Stimulated activated CD4-positive, alpha-beta T cell treated with anti-CD3 and anti-CD28 coated beads, TNF-alpha, amount 100 ng/mL, for 48 hours (primary cell): ENCODE data around the gene MAU2.

Experiments
- DNase-seq, 3 donors: peaks; one replicate each; pipeline ENCODE4 v3.0.0-alpha.2; 2020; ENCODE audit warnings: low read depth in 3 of 3

MAU2 gene

GRCh38 chr19:19305696-19306095 is 14.9 kb upstream of the MAU2 start:
- no peak for DNase-seq

GRCh38 chr19:19306191-19306590 is 14.4 kb upstream of the MAU2 start:
- DNase-seq: no peak

- DNase-seq: no peak
Measured at GRCh38 chr19:19308373-19308772, 12.3 kb upstream of the MAU2 start.

- DNase-seq: no peak
Measured at GRCh38 chr19:19315444-19315843, 5.2 kb upstream of the MAU2 start.

- DNase-seq: no peak
Measured at GRCh38 chr19:19316082-19316481, 4.5 kb upstream of the MAU2 start.

GRCh38 chr19:19319732-19320360 is 783 bp upstream of the MAU2 start:
- no peak for DNase-seq

- DNase-seq: no peak
Measured at GRCh38 chr19:19321141-19321577, 530 bp downstream of the MAU2 start.

- no peak for DNase-seq
Measured at GRCh38 chr19:19324059-19324770, 3.6 kb downstream of the MAU2 start.

GRCh38 chr19:19327672-19328071 is 7.0 kb downstream of the MAU2 start:
- no peak for DNase-seq

GRCh38 chr19:19329126-19329525 is 8.5 kb downstream of the MAU2 start:
- DNase-seq: no peak

GRCh38 chr19:19334063-19334988 is 13.7 kb downstream of the MAU2 start:
- DNase-seq: no peak

GRCh38 chr19:19334989-19335344 is 14.3 kb downstream of the MAU2 start:
- DNase-seq: no peak

GRCh38 chr19:19335408-19336158 is 15.0 kb downstream of the MAU2 start:
- no peak for DNase-seq

- DNase-seq: no peak
Measured at GRCh38 chr19:19336597-19336996, 16.0 kb downstream of the MAU2 start.

- DNase-seq: no peak
Measured at GRCh38 chr19:19337120-19337519, 16.5 kb downstream of the MAU2 start.

- DNase-seq: no peak
Measured at GRCh38 chr19:19338082-19338481, 17.5 kb downstream of the MAU2 start.

GRCh38 chr19:19341026-19341425 is 20.4 kb downstream of the MAU2 start:
- DNase-seq: no peak

GRCh38 chr19:19342086-19343015 is 21.7 kb downstream of the MAU2 start:
- DNase-seq: no peak

- DNase-seq: no peak
Measured at GRCh38 chr19:19343016-19343362, 22.4 kb downstream of the MAU2 start.

- no peak for DNase-seq
Measured at GRCh38 chr19:19343762-19344161, 23.1 kb downstream of the MAU2 start.

GRCh38 chr19:19345232-19345631 is 24.6 kb downstream of the MAU2 start:
- DNase-seq: no peak
